Gastrocnemius medialis (tissue), 4 donors: ENCODE results near the gene GABPB2.

Source experiments
- POLR2A ChIP-seq, 2 donors: fragments of 450-650 bp; IDR thresholded peaks; one replicate each; pipeline ENCODE4 v1.6.1; 2017; ENCODE audit warnings: antibody characterized with exemption in 2 of 2, mild to moderate bottlenecking in 2 of 2, moderate library complexity in 2 of 2
- TF ChIP-seq, protein P1 (sequence below), 5 experiments: fragments of 450-650 bp in 3 of 5; fragments of 200-600 bp in 2 of 5; sonication (generic) in 2 of 5; IDR thresholded peaks in 4 of 5; conservative IDR thresholded peaks in 1 of 5; 1 replicate in 4 of 5; 2 replicates in 1 of 5; pipeline ENCODE4 v1.5.1; 2016 to 2019; ENCODE audit warnings: antibody characterized with exemption in 5 of 5, mild to moderate bottlenecking in 3 of 5, moderate library complexity in 3 of 5

DNA sequence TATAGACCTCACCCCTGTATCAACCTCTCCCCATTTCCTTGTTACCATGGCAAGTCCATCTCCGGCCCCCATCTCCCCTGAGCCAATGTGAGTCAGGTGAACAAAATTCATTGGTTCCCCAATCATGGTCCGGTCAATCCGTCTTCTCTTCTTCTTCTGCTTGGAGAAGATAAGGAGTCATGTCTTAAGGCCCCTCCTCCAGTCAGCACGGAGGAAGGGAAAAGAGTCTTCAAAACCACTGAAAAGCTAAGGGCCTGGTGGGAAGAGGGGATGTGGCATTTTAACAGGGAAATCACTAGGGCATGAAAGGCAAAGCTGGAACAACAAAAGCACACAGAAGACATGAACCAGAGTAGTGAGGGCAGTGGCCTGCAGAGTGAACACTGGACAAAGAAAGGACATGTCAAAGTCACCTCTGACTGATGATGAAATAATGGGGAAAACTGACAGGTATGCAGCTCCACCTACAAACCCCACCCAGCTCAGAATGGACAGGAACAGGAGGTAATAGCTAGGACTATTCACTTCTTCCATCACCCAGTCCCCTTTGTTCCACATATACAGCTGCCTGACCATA is 15.5 kb upstream of the GABPB2 start:
- TF ChIP-seq POLR2A (IDR thresholded peaks at IDR 0.05) = no peak
- TF ChIP-seq, protein P1, sequence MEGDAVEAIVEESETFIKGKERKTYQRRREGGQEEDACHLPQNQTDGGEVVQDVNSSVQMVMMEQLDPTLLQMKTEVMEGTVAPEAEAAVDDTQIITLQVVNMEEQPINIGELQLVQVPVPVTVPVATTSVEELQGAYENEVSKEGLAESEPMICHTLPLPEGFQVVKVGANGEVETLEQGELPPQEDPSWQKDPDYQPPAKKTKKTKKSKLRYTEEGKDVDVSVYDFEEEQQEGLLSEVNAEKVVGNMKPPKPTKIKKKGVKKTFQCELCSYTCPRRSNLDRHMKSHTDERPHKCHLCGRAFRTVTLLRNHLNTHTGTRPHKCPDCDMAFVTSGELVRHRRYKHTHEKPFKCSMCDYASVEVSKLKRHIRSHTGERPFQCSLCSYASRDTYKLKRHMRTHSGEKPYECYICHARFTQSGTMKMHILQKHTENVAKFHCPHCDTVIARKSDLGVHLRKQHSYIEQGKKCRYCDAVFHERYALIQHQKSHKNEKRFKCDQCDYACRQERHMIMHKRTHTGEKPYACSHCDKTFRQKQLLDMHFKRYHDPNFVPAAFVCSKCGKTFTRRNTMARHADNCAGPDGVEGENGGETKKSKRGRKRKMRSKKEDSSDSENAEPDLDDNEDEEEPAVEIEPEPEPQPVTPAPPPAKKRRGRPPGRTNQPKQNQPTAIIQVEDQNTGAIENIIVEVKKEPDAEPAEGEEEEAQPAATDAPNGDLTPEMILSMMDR (IDR thresholded peaks at IDR 0.05 in 4 of 5, conservative IDR thresholded peaks at IDR 0.05 in 1 of 5) = no peak
